SK-N-MC (cell line): ENCODE data around the gene ALDH16A1.

ENCODE experiments used
- EZH2 ChIP-seq: fragments of 200-600 bp; sonication (generic); IDR thresholded peaks from one replicate; pipeline ENCODE4 v1.6.1; 2017; ENCODE audit warnings: antibody characterized with exemption
- FOXP2 ChIP-seq: optimal IDR thresholded peaks from 2 replicates; pipeline ENCODE3; 2011; ENCODE audit warnings: mild to moderate bottlenecking, moderate library complexity; ENCODE audit not compliant: insufficient read depth; ENCODE audit errors: extremely low read length, control extremely low read depth
- POLR2AphosphoS5 ChIP-seq: IDR thresholded peaks from 2 replicates; pipeline ENCODE4 v1.6.1; 2012; ENCODE audit warnings: mild to moderate bottlenecking, low read depth, low read length, borderline replicate concordance

DNA sequence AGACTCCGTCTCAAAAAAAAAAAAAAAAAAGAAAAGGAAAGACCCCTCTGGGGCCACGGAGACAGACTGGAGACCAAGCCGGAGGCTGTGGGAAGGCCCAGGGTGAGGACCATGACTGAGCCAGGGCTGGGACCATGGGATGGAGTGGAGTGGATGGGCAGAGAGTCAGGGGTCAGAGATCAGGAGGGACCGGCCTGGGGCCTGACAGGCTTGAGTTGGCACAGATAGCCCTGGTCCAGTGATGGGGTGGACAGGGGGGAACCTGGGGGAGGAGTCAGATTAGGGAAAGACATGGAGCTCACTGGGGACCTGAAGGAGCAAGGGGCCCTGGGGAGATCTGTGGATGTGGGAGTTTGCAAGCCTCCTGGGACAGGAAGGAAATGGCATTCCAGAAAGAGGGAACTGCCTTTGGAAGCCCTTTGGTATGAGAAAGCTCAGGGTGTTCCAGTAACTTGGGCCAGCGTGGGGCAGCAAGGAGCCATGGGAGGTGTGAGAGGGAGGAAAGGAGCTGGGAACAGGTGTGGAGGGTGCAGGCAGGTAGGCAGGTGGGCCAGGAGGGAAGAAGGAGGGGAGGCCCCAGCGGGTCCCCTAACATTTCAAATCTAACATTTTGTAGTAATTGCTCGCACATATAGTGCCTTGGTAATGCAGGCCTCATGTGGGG, 28.1 kb downstream of the ALDH16A1 start:
- TF ChIP-seq POLR2AphosphoS5 (no peak), FOXP2 (no peak), EZH2 (no peak)
